Activated T-cell treated with anti-CD3 and anti-CD28 coated beads for 4 hours (primary cell): ENCODE data around the gene UBR2.

Source experiments
- DNase-seq: peaks from one replicate; pipeline ENCODE4 v3.0.0-alpha.2; 2020

UBR2 gene

GRCh38 chr6:42563697-42564505 lies at the start of gene UBR2:
Gene UBR2 (plus strand): TSS chr6:42564029. CDS start chr6:42564320, 291 bp downstream.
- peak; percentile 84 for DNase-seq

GRCh38 chr6:42514745-42515144 lies 49.1 kb upstream of the UBR2 start:
- DNase-seq, result no peak

GRCh38 chr6:42519779-42520178 lies 44.0 kb upstream of the UBR2 start:
- no peak for DNase-seq

GRCh38 chr6:42520786-42521607 lies 42.8 kb upstream of the UBR2 start:
- no peak for DNase-seq

GRCh38 chr6:42522036-42522435 lies 41.8 kb upstream of the UBR2 start:
- no peak for DNase-seq

GRCh38 chr6:42522942-42523814 lies 40.7 kb upstream of the UBR2 start:
- no peak for DNase-seq

- no peak for DNase-seq
These were observed 38.6 kb upstream of the UBR2 start for GRCh38 chr6:42525206-42525605.

- no peak for DNase-seq
These were observed 37.2 kb upstream of the UBR2 start for GRCh38 chr6:42526616-42527015.

GRCh38 chr6:42527204-42527603 lies 36.6 kb upstream of the UBR2 start:
- DNase-seq, result no peak

GRCh38 chr6:42530296-42530695 lies 33.5 kb upstream of the UBR2 start:
- DNase-seq, result no peak

GRCh38 chr6:42530751-42531150 lies 33.1 kb upstream of the UBR2 start:
- DNase-seq, result no peak

GRCh38 chr6:42532038-42532669 lies 31.7 kb upstream of the UBR2 start:
- DNase-seq, result no peak

- DNase-seq, result no peak
These were observed 30.0 kb upstream of the UBR2 start for GRCh38 chr6:42533794-42534193.

GRCh38 chr6:42537536-42537935 lies 26.3 kb upstream of the UBR2 start:
- no peak for DNase-seq

GRCh38 chr6:42539135-42539534 lies 24.7 kb upstream of the UBR2 start:
- no peak for DNase-seq

GRCh38 chr6:42545226-42545773 lies 18.5 kb upstream of the UBR2 start:
- DNase-seq, result no peak

- peak; percentile 85 for DNase-seq
These were observed 16.2 kb upstream of the UBR2 start for GRCh38 chr6:42547407-42548329.

GRCh38 chr6:42550277-42550676 lies 13.6 kb upstream of the UBR2 start:
- no peak for DNase-seq

GRCh38 chr6:42551217-42551616 lies 12.6 kb upstream of the UBR2 start:
- DNase-seq, result no peak

GRCh38 chr6:42552380-42552779 lies 11.4 kb upstream of the UBR2 start:
- no peak for DNase-seq
